Measurements from ENCODE around the gene POLR2E.

Gene POLR2E

GRCh38 chr19:1079566-1080111, 15.5 kb downstream of the POLR2E start:
- TF ChIP-seq POLR2A (IDR thresholded peaks at IDR 0.05; ENCODE audit: low read depth, low read length): no peak
- no peak for DNase-seq (ENCODE audit: insufficient read length, low spot score)
- no peak for FAIRE-seq

GRCh38 chr19:1076951-1077350, 18.2 kb downstream of the POLR2E start:
- no peak for FAIRE-seq

GRCh38 chr19:1076046-1076386, 19.2 kb downstream of the POLR2E start:
- FAIRE-seq (no peak), DNase-seq (ENCODE audit: insufficient read length, low spot score) (no peak)
- no peak for TF ChIP-seq POLR2A (IDR thresholded peaks at IDR 0.05; ENCODE audit: low read depth, low read length)

More at GRCh38 chr19:1076951-1077350, 18.2 kb downstream of the POLR2E start:
- DNase-seq (ENCODE audit: insufficient read length, low spot score): no peak
- no peak for TF ChIP-seq POLR2A (IDR thresholded peaks at IDR 0.05; ENCODE audit: low read depth, low read length)

- peak; percentile 73 for TF ChIP-seq POLR2A (IDR thresholded peaks at IDR 0.05; ENCODE audit: low read depth, low read length)
- DNase-seq (ENCODE audit: insufficient read length, low spot score) (peak; percentile 98), FAIRE-seq (no peak)
These were observed 20.5 kb downstream of the POLR2E start for GRCh38 chr19:1074544-1075283.

- no peak for DNase-seq (ENCODE audit: insufficient read length, low spot score)
- no peak for FAIRE-seq
- TF ChIP-seq POLR2A (IDR thresholded peaks at IDR 0.05; ENCODE audit: low read depth, low read length): no peak
These were observed 21.1 kb downstream of the POLR2E start for GRCh38 chr19:1073956-1074517.

GRCh38 chr19:1073063-1073955, 21.9 kb downstream of the POLR2E start:
- no peak for TF ChIP-seq POLR2A (IDR thresholded peaks at IDR 0.05; ENCODE audit: low read depth, low read length)
- DNase-seq (ENCODE audit: insufficient read length, low spot score): no peak
- FAIRE-seq: no peak

GRCh38 chr19:1072371-1073015, 22.7 kb downstream of the POLR2E start:
- no peak for FAIRE-seq
- no peak for TF ChIP-seq POLR2A (IDR thresholded peaks at IDR 0.05; ENCODE audit: low read depth, low read length)
- no peak for DNase-seq (ENCODE audit: insufficient read length, low spot score)

GRCh38 chr19:1070931-1071791, 24.0 kb downstream of the POLR2E start:
- TF ChIP-seq POLR2A (IDR thresholded peaks at IDR 0.05; ENCODE audit: low read depth, low read length): no peak
- DNase-seq (ENCODE audit: insufficient read length, low spot score) (no peak), FAIRE-seq (no peak)

GRCh38 chr19:1070576-1070930, 24.6 kb downstream of the POLR2E start:
- no peak for TF ChIP-seq POLR2A (IDR thresholded peaks at IDR 0.05; ENCODE audit: low read depth, low read length)
- FAIRE-seq (no peak), DNase-seq (ENCODE audit: insufficient read length, low spot score) (no peak)

- DNase-seq (ENCODE audit: insufficient read length, low spot score) (no peak), FAIRE-seq (no peak)
- no peak for TF ChIP-seq POLR2A (IDR thresholded peaks at IDR 0.05; ENCODE audit: low read depth, low read length)
These were observed 26.0 kb downstream of the POLR2E start for GRCh38 chr19:1069009-1069779.

GRCh38 chr19:1068009-1069001, 26.9 kb downstream of the POLR2E start:
- DNase-seq (ENCODE audit: insufficient read length, low spot score): no peak
- FAIRE-seq: no peak
- TF ChIP-seq POLR2A (IDR thresholded peaks at IDR 0.05; ENCODE audit: low read depth, low read length): no peak
